Measurements from ENCODE around the gene MCHR2. TPM values are rescaled to one million over a fixed set of nuclear protein-coding genes. Genes with fewer than 3 reads are reported as not detected.
"Not testable (repeated sequence)": the region's sequence is repeated elsewhere in the genome, so short reads cannot be mapped to it uniquely, and the experiment has no call there.

The MCHR2 gene
- total RNA-seq (not detected), polyA plus RNA-seq (not detected)

- H3K27ac ChIP-seq (ENCODE audit: low read depth in 1 of 2, low read length in 2 of 2), result no peak within 1 kb of the TSS
- H3K27me3 ChIP-seq (ENCODE audit: control insufficient read depth in 4 of 4, insufficient read depth in 4 of 4, low read length in 3 of 4), result peaks cover 0 to 8% (median 5%) of the 10 kb centered on the region in 4 donors
- no peaks in the 10 kb centered on the region for H3K36me3 ChIP-seq (ENCODE audit: control insufficient read depth in 4 of 4, insufficient read depth in 3 of 4, low read depth in 1 of 4, low read length in 3 of 4)
- no peaks in the 10 kb centered on the region for H3K9me3 ChIP-seq (ENCODE audit: control insufficient read depth in 4 of 4, low read length in 3 of 4)
- no peak for TF ChIP-seq GABPA (IDR thresholded peaks at IDR 0.05 in 1 of 2, conservative IDR thresholded peaks at IDR 0.05 in 1 of 2)
- TF ChIP-seq SP1 (IDR thresholded peaks at IDR 0.05), result no peak
- TF ChIP-seq TAF1 (conservative IDR thresholded peaks at IDR 0.05), result no peak
- TF ChIP-seq CTCF (IDR thresholded peaks at IDR 0.05; ENCODE audit: low read depth, low read length, missing input control), result no peak
- no peak for TF ChIP-seq YY1 (IDR thresholded peaks at IDR 0.05)
- TF ChIP-seq RXRA (IDR thresholded peaks at IDR 0.05), result no peak
- no peak for TF ChIP-seq HNF4G (IDR thresholded peaks at IDR 0.05)
- no peak for TF ChIP-seq HNF4A (conservative IDR thresholded peaks at IDR 0.05)
- no peak for TF ChIP-seq JUND (IDR thresholded peaks at IDR 0.05)
- TF ChIP-seq MAX (IDR thresholded peaks at IDR 0.05), result no peak
- TF ChIP-seq FOXA2 (IDR thresholded peaks at IDR 0.05), result no peak
- no peak for TF ChIP-seq ATF3 (IDR thresholded peaks at IDR 0.05)
- TF ChIP-seq REST (IDR thresholded peaks at IDR 0.05), result no peak
- TF ChIP-seq RAD21 (IDR thresholded peaks at IDR 0.05), result no peak
- no peak for TF ChIP-seq EGR1 (IDR thresholded peaks at IDR 0.05; ENCODE audit: low read depth in 2 of 2)
- TF ChIP-seq NR2F2 (IDR thresholded peaks at IDR 0.05), result no peak
- no peak for TF ChIP-seq FOXA1 (IDR thresholded peaks at IDR 0.05)
- no peak for TF ChIP-seq ZBTB33 (IDR thresholded peaks at IDR 0.05)
- H3K4me3 ChIP-seq (ENCODE audit: low read depth in 1 of 3, low read length in 3 of 3), result peak within 1 kb of the TSS in 1 of 3 donors; percentile 30
- peaks cover 0 to 9% (median 7%) of the 10 kb centered on the region in 4 donors for H3K4me1 ChIP-seq (ENCODE audit: control insufficient read depth in 4 of 4, insufficient read depth in 4 of 4, low read length in 3 of 4)
- no peak for DNase-seq (ENCODE audit: low spot score)
- 5% methylated on average over 64 of the region's 64 CpGs for WGBS
- H3K9ac ChIP-seq (ENCODE audit: low read depth in 1 of 2, low read length in 2 of 2), result no peak within 1 kb of the TSS
Observed at GRCh38 chr6:99993533-99994251, at the start of gene MCHR2. MCHR2 (minus strand) TSS chr6:99994223; CDS start chr6:99956147, 38,076 bp downstream.

GRCh38 chr6:100038546-100038945 is 44.5 kb upstream of the MCHR2 start:
- not testable (repeated sequence) for H3K9ac ChIP-seq (ENCODE audit: low read depth in 1 of 2, low read length in 2 of 2); H3K27me3 ChIP-seq (ENCODE audit: control insufficient read depth in 4 of 4, insufficient read depth in 4 of 4, low read length in 3 of 4); H3K9me3 ChIP-seq (ENCODE audit: control insufficient read depth in 4 of 4, low read length in 3 of 4); H3K36me3 ChIP-seq (ENCODE audit: control insufficient read depth in 4 of 4, insufficient read depth in 3 of 4, low read depth in 1 of 4, low read length in 3 of 4); DNase-seq (ENCODE audit: low spot score); H3K27ac ChIP-seq (ENCODE audit: low read depth in 1 of 2, low read length in 2 of 2); H3K4me3 ChIP-seq (ENCODE audit: low read depth in 1 of 3, low read length in 3 of 3); H3K4me1 ChIP-seq (ENCODE audit: control insufficient read depth in 4 of 4, insufficient read depth in 4 of 4, low read length in 3 of 4)
- 70% methylated on average over 1 of the region's 1 CpG for WGBS
